DOHH2 (cell line): ENCODE data around the gene NINJ1.

ENCODE experiments used
- EZH2phosphoT487 ChIP-seq: fragments of 200-600 bp; sonication (generic); IDR thresholded peaks from 2 replicates; pipeline ENCODE4 v1.6.1; 2017; ENCODE audit warnings: borderline replicate concordance, mild to moderate bottlenecking, antibody characterized with exemption, low read length, moderate library complexity, mixed read lengths
- TF ChIP-seq, protein P1 (sequence below): fragments of 200-600 bp; sonication (generic); IDR thresholded peaks from one replicate; pipeline ENCODE4 v1.5.1; 2014; ENCODE audit warnings: antibody characterized with exemption, mild to moderate bottlenecking, low read depth, low read length; ENCODE audit not compliant: poor library complexity, severe bottlenecking

DNA sequence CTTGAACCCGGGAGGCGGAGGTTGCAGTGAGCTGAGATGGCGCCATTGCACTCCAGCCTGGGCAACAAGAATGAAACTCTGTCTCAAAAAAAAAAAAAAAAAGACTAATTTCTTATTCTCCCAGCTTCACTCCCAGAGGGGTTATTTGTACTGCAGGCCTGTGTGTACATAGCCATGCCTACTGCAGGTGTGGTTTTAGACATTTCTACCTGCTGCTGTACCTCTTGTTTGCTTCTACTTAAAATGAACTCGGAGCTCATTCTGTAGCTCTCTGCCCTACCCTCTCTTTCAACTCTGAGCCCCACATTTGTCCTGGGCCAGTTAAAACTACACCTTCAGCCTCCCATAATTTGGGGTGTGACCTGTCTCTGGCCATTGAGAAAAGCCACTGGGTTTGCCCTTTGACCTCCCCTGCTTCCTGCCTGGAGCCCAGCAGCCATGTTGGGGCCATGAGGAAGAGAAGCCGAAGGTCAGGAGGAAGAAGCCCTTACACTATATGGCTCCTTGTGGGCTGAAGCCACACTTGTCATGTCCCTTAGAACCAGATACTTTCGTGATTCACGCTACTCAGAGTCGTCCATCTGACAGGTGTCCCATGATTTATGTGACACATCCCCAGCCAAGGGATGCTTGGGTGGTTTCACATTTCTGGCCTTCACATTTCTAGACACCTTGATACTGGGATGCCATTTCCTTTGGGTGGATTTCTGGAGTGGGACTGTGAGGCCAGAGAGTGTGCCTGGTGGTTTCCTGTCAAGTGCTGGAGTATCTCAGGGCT, 47.4 kb downstream of the NINJ1 start:
- TF ChIP-seq, protein P1, sequence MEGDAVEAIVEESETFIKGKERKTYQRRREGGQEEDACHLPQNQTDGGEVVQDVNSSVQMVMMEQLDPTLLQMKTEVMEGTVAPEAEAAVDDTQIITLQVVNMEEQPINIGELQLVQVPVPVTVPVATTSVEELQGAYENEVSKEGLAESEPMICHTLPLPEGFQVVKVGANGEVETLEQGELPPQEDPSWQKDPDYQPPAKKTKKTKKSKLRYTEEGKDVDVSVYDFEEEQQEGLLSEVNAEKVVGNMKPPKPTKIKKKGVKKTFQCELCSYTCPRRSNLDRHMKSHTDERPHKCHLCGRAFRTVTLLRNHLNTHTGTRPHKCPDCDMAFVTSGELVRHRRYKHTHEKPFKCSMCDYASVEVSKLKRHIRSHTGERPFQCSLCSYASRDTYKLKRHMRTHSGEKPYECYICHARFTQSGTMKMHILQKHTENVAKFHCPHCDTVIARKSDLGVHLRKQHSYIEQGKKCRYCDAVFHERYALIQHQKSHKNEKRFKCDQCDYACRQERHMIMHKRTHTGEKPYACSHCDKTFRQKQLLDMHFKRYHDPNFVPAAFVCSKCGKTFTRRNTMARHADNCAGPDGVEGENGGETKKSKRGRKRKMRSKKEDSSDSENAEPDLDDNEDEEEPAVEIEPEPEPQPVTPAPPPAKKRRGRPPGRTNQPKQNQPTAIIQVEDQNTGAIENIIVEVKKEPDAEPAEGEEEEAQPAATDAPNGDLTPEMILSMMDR = no peak
- TF ChIP-seq EZH2phosphoT487 = no peak
